Measurements from ENCODE around the gene ERLIN1.

DNA sequence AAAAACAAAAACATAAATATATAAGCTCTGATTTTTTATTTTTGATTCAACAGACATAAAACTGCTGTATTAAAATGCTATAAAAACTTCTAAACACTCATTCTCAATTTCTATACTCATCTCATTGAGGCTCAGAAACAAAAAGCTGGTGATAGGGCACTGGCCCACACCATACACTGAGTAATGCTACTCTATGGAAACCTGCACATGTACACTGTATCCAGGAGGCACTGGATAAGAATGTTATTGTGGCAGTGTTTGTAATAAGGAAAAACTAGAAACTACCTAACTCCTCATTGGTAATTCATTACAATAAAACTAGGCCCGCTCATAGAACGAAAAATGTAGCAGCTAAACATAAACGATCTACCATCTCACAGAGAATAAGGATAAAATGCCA is 23.1 kb downstream of the ERLIN1 start:
- TF ChIP-seq, protein P1, sequence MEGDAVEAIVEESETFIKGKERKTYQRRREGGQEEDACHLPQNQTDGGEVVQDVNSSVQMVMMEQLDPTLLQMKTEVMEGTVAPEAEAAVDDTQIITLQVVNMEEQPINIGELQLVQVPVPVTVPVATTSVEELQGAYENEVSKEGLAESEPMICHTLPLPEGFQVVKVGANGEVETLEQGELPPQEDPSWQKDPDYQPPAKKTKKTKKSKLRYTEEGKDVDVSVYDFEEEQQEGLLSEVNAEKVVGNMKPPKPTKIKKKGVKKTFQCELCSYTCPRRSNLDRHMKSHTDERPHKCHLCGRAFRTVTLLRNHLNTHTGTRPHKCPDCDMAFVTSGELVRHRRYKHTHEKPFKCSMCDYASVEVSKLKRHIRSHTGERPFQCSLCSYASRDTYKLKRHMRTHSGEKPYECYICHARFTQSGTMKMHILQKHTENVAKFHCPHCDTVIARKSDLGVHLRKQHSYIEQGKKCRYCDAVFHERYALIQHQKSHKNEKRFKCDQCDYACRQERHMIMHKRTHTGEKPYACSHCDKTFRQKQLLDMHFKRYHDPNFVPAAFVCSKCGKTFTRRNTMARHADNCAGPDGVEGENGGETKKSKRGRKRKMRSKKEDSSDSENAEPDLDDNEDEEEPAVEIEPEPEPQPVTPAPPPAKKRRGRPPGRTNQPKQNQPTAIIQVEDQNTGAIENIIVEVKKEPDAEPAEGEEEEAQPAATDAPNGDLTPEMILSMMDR (IDR thresholded peaks at IDR 0.05; ENCODE audit: low read depth, low read length, poor library complexity, severe bottlenecking) = no peak
- no peak for TF ChIP-seq EZH2phosphoT487 (IDR thresholded peaks at IDR 0.05; ENCODE audit: borderline replicate concordance, low read length)
